GM19193 (cell line): ENCODE data around the gene GALNT18.

Experiments used
- POLR2A ChIP-seq: IDR thresholded peaks from 4 replicates; pipeline ENCODE4 v1.6.1; 2011; ENCODE audit not compliant: insufficient read depth, insufficient read length; ENCODE audit errors: extremely low read depth

The GALNT18 gene

DNA sequence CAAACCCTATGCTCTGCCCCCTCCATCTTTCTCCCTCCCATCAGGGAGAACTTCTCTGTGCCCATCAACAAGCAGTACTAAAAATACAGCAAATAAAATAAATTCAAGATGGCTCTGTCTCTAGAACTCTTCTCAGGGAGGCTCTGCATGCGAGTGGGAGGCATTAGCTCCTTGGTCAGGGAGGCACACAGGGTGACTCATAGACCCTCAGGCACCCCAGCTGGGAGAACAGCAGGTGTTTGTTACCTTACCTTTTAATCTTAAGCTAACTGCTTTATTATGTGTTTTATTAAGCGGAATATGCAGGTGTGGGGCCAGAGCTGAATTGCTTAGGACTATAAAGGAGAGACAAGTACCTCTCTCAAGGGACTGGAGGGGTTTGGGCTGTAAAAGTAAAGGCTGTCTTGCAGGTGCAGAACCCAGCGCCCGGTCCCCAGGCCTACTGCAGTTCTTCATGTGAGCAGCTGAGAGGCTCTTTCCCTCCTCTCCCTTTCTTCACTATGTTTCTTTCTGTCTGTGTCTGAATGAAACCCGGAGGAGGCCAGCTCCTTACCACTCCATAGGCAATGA lies 289.6 kb downstream of the GALNT18 start:
- TF ChIP-seq POLR2A = no peak

DNA sequence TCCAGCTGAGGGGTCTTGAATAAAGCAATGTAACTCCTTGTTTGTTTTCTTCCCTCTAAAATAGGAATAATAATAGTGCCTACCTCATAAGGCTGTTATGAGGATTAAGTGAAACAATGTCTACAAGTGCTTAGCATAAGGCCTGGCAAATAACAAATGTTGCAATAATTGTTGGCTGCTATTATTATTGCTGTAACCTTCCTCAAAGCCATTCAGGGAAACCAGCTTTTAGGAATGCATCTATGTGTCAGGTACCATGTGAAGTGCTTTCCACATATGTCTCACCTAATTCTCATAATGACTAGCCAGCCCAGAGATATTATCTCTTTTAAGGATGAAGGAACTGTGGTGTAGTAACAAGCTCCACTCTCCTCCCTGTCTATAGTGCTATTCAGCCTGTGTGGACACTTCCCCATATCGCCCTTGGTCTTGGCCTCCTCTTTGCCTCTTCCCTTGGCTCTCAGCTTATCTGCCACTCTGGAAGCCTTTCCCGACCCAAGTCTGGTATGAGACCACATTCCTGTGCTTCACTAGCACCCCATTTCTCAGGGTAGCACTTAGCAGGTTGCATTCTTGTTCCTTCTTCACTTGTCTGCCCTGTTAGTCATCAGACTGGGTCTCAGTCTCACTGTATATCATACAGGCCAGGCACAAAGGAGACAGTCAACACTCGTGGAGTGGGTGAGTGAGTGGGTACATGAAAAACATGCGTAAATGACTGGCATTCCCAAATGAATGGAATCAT lies 292.6 kb downstream of the GALNT18 start:
- TF ChIP-seq POLR2A = no peak

DNA sequence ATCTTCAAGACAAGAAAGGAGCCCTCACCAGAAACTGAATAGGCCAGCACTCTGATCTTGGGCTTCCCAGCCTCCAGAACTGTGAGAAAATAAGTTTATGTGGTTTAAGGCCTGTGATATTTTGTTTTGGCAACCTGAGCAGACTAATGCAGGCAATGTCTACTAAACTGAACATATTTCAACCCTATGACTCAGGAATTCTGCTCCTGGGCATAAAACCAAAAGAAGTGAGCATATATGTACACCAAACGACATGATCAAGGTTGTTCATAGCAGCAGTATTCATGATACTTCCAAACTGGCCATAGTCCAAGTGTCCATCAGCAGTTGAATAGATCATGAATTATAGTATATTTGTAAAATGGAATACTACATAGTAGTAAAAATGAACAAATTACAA lies 297.7 kb downstream of the GALNT18 start:
- no peak for TF ChIP-seq POLR2A

DNA sequence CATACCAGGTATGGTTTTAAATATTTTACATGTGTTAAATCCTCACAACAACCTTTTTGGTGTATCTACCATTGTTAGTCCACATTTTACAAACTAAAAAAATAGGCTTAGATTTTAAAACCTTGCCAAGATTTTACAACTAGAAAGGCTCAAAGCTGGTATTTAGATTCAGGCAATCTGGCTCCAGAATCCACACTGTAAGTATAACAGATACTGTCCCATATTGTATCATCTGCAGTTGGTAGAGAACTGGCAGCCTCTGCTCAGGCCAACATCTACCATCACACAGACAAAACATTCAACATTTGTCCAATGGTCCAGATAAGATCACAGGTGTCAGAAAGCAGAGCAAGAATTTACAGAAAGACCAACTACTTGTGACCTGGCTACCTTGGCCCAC lies 299.7 kb downstream of the GALNT18 start:
- TF ChIP-seq POLR2A = no peak

DNA sequence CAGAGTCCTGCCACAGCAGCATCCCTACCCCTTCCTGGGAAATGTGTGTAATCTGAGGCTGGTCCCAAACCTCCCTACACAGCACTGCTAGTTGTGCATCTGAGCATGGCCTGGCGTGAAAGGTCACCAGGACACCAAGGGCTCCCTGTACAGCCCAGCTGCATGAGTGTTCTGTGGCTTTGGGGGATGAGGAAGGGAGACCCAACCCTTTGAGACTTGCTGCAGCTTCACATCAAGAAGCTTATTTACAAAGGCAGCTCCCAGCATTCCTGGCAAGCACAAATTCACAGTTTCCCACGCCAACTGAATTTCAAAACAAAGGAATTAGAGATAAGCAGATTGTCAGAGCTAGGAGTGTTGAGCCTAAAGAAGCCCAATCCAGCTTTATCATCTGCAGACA lies 301.0 kb downstream of the GALNT18 start:
- TF ChIP-seq POLR2A = no peak

DNA sequence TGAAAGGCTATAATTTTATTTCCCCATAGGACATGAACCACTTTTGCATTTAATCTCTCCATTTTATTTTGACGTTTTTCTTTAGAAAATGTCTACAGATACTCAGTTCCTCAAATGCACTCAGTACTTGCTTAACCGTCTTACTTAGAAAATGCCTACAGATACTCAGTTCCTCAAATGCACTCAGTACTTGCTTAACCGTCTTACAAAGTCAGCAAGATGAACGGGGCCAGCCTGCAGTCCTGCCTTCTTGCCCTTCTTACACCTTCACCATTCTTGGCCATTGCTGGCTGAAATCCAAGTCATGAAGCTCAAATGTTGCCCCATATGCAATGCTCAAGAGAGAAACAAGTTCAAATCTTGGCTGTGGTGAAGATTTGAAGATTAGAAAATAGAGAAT lies 302.8 kb downstream of the GALNT18 start:
- TF ChIP-seq POLR2A = no peak

DNA sequence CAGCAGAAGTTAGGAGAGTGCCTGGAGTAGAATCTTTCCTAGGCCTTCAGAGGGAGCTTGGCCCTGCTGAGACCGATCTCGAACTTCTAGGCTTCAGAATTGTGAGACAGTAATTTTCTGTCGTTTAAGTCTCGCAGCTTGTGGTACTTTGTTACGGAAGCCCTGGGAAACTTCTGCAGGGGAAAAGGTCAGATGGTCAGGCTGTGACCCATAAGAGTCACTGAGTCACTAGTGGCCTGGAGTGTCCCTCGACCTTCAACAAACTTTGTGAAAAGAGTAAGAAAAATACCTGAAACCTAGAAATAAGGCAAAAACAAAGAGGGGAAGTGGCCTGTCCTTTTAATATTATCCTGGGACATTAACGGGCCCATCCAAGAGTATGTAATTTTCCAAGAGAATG lies 303.3 kb downstream of the GALNT18 start:
- TF ChIP-seq POLR2A = no peak

DNA sequence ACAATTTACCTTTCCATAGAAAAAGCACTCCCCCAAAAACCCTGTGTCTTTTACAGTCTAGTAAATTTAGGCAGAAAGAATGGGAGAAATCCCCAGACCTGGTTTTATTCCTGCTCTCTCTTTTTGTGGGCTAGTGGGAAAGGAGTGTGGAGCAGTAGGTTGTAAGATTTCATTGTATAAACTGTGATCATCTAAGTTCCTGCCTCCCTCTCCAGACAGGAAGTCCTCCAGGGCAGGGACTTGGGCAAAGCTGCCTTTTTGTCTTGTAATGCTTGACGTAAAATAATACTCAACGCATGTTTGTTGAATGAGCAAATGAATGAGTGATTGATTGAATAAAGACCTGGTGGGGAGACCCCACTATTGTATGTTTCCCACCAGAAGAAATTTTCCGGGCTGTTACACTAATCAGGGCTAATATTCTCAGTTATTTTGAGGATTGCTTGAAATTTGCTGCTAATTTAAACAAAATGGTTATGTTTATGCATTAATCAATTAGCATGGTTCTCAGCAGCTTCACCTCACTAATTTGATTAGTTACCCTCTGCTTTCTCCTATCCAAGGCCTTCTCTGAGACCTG lies 305.1 kb downstream of the GALNT18 start:
- TF ChIP-seq POLR2A = no peak

DNA sequence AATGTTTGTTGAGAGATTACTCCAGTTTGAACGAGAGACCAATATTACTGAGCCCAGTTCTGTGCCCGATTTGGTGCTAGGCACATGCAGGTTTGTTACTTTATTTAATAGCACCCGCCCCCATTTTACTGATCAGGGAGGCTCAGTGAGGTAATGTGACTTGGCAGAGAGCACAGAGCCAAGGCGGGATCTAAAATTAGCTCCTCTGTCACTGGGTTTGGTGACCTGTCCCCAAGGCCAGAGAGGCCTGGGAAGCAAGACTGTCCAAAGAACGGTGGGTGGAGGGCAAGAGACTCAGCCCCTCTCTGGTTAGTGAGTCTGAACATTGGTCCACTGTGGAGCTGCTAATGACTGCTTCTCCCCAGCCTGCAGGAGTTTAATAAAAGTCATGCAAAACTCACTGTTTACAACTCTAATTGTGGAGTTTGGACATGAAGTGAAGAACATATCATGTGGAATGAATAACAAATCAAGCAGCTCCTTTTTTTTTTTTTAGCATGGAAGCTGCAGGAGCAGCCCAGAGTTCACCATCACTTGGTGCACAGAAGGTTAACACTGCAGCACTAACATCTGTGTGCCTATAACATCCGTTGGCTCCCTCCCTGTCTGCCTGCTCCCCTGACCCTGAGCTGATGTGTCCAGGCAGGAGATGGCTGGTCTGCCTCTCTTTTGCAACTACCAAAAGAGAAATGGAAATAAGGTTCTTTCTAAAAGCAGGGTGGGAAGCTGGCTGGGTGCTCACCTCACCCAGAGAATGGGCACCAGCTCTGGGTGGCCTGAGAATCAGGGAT lies 307.7 kb downstream of the GALNT18 start:
- TF ChIP-seq POLR2A = no peak

DNA sequence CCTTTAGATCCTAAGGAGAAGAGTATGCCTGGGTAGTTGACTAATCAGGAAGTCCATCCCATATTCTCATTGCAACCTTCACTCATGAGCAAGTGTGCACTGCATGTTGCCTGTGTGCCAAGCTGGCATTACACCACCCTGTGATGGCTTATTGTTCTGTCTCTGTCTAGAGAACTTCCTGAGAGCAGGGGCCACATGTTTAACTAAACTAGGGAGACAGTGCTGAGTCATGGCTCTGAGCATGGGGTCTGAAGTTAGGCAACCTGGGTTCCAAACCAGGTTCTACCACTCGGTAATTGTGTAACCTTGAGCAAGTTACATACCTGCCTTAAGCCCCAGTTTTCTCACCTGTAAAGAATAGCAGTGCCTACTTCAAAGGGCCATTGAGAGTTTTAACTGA lies 308.4 kb downstream of the GALNT18 start:
- no peak for TF ChIP-seq POLR2A

DNA sequence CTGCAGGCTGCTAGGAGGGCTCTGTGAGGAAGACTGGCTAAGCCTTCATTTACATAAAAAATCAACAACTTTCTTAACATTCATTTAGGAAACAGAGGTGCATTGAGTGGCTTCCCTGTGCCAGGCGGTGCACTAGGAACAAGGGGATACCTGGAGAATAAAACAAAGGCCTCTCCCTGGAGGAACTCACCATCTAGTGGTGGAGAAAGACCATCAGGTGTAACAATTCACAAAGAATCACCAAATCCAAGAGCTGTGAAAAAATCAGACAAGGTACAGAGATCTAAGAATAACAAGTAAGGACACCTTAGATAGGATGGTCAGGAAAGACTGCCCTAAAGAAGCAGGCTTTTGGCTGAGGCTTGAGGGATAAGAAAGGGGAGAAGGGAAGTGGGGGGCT lies 309.1 kb downstream of the GALNT18 start:
- TF ChIP-seq POLR2A = no peak

DNA sequence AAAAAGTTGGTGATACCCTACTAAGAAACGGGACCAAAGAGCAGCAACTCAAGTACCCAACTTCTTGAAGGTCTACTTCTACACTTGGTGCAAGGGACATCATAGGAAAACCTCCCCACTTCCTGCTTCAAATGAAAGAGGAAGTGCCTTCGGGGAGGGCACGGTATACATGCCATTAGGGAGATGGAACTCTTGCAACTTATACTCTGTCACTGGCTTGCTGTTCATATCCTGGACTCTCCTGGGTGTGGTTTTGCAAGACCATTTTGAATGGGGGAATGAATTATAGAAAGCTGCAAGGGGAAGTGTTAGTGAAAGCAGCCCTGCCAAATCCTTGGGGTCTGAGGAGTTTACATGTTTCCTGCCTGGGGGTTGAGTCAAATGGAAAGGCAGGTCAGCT lies 310.6 kb downstream of the GALNT18 start:
- no peak for TF ChIP-seq POLR2A

DNA sequence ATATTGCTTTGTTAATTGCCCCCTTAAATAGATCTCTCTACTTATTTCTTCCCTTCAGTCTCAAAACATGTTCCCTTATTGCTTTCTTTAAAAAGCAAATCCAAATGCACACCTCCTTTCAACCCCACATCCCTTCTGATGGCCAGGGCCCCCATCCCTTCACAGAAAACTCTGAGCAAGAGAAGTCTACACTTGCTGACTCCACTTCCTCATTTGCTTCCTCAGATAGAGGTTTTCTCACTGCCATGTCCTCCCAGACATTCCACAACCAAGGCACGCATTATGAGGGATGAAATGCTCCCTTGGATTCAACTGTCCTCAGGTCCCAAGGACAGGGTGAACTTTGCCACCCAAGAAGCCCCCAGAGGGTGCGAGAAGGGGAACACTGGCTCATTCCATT lies 311.9 kb downstream of the GALNT18 start:
- TF ChIP-seq POLR2A = no peak

DNA sequence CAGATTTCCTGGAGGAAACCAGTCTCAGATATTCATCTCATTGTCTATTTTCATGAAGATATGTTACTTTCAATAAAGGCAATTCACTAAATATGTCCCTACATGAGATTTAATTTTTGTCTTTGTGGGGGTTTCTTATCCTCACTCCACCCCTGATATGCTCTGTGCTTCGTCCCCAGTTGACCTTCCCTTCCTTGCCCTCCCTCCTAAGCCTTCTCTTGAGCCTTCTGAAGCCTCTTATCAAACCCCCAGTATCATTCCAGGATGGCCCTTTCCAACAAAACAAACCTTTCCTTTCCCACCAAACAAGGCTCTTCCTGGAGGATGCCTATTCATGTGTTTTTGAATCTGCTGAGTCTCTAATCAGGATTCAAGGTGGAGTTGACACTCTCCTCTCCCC lies 313.6 kb downstream of the GALNT18 start:
- TF ChIP-seq POLR2A = no peak

DNA sequence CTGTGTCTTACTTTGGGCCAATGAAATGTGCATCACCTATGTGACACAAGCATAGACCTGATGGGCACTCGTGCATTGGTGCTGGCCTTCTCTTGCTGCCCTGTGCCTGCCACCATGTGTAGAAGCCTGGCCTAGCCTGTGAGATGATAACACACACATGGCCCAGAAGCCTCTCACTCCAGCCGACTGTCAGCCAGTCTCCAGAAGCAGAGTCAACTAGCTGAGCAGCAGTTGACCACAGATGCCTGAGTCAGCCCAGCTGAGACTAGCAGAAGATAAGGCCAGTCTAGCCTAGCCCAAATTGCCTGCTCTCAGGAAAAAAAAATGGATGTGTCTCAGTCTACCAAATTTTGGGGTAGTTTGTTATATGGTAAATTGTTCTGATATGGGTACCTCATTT lies 314.9 kb downstream of the GALNT18 start:
- no peak for TF ChIP-seq POLR2A
